ENCODE measurements around the gene PGM2.
"Not testable (repeated sequence)": the region's sequence is repeated elsewhere in the genome, so short reads cannot be mapped to it uniquely, and the experiment has no call there.

Gene PGM2

DNA sequence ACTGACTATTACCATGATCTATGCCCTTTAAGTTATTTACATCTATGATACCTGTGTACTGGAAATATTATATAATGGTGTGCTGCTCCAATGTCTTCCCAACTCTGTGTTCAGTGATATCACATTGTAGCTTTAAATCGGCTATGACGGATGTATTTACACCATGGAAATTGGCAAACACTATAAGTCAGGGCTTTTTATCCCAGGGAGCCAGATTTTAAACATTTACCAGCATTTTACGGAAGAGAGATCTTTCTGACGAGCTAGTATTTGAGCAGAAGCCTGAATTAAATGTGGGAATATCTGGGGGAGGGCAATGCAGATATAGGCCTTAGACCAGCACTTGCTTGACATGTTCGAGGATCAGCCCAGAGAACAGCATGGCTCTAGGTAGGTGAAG is 7.7 kb upstream of the PGM2 start:
- H3K4me3 ChIP-seq (replicated peaks; ENCODE audit: low read depth, low read length): no peak overlapping the region
- DNase-seq (ENCODE audit: low read depth): no peak
- TF ChIP-seq CTCF (IDR thresholded peaks at IDR 0.05; ENCODE audit: low read length, missing control alignments): no peak

DNA sequence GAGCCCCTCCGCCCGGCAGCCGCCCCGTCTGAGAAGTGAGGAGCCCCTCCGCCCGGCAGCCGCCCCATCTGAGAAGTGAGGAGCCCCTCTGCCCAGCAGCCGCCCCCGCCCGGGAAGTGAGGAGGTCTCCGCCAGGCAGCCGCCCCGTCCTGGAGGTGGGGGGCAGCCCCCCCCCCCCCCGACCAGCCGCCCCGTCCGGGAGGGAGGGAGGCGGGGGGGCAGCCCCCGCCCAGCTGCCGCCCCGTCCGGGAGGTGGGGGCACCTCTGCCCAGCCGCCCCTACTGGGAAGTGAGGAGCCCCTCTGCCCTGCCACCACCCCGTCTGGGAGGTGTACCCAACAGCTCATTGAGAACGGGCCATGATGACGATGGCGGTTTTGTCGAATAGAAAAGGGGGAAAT is 6.0 kb upstream of the PGM2 start:
- not testable (repeated sequence) for DNase-seq (ENCODE audit: low read depth); H3K4me3 ChIP-seq (replicated peaks; ENCODE audit: low read depth, low read length)

DNA sequence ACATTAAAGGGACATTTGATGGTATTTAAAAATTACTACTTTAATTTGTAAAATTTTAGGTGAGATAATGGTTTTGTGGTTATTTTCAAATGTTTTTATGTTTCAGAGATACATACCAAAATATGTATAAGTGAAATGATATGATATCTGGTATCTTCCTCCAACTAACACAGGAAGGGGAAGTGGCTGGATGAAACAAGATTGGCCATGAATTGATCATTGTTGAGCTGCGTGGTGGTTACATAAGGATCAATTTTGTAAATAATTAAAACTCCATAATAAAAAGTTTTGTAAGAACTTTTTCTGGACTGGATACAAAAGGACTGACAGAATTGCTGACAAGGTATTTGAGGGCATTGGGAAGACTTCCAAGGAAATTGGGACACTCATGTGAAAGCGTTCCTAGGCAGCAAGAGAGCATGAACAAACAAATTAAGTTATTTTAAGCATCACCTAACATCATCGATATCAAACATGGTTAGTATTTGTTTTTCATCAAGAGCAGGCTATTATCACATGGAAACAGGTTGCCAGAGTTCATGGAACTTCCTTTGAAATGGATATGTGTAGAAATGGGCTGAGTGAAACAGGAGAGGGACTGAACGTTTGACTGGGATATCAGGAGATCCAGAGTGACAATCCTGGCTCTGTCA is 4.4 kb upstream of the PGM2 start:
- DNase-seq (ENCODE audit: low read depth): peak; percentile 35
- no peak overlapping the region for H3K4me3 ChIP-seq (replicated peaks; ENCODE audit: low read depth, low read length)
- TF ChIP-seq CTCF (IDR thresholded peaks at IDR 0.05; ENCODE audit: low read length, missing control alignments): no peak

GRCh38 chr4:37825501-37825900 is 985 bp upstream of the PGM2 start:
- not testable (repeated sequence) for DNase-seq (ENCODE audit: low read depth)
- peak overlapping the region; percentile 85 for H3K4me3 ChIP-seq (replicated peaks; ENCODE audit: low read depth, low read length)

DNA sequence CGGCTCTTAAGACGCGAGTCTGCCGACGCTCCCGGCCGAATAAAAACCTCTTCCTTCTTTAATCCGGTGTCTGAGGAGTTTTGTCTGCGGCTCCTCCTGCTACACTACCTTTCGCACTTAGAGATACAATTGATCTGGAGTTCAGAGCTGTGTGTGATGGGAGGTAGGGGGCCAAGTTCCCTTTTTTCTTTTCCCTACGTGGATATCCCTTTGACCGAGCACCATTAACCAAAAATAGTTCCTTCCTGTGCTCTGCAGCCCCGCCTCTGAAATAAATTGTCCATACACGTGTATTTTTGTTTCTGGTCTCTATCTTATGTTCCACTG is 555 bp upstream of the PGM2 start:
- no peak for TF ChIP-seq CTCF (IDR thresholded peaks at IDR 0.05; ENCODE audit: low read length, missing control alignments)
- peak overlapping the region; percentile 85 for H3K4me3 ChIP-seq (replicated peaks; ENCODE audit: low read depth, low read length)
- no peak for DNase-seq (ENCODE audit: low read depth)

GRCh38 chr4:37827030-37827685 is 672 bp downstream of the PGM2 start:
- H3K4me3 ChIP-seq (replicated peaks; ENCODE audit: low read depth, low read length): peak overlapping the region; percentile 85
- DNase-seq (ENCODE audit: low read depth): peak; percentile 48
- no peak for TF ChIP-seq CTCF (IDR thresholded peaks at IDR 0.05; ENCODE audit: low read length, missing control alignments)

DNA sequence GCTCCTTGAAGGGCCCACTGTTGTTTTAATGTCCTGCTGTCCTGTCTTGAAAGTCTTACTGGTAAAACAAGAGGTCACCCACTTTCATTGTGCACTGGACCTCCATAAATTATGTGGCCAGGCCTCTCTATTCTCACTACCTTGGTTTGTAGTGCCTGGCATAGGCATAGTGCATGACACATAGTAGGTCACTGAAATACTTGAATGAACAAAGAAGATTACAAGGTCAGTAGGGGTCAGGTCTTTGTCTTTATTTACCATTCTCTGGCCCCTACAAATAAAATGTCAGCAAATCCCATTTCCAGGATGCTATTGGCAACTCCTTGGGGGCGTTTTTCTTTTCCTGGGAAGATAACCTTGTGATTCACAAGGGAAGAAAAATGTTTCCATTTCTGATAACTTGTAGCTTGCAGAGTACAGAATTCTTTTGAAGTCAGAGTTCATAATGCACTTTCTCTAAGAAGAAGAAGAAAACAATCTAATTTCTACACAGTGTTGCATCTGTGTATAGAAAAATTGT is 1.4 kb downstream of the PGM2 start:
- no peak for TF ChIP-seq CTCF (IDR thresholded peaks at IDR 0.05; ENCODE audit: low read length, missing control alignments)
- peak overlapping the region; percentile 85 for H3K4me3 ChIP-seq (replicated peaks; ENCODE audit: low read depth, low read length)

GRCh38 chr4:37828843-37829242 is 2.4 kb downstream of the PGM2 start:
- no peak for DNase-seq (ENCODE audit: low read depth)
- H3K4me3 ChIP-seq (replicated peaks; ENCODE audit: low read depth, low read length): no peak overlapping the region
- no peak for TF ChIP-seq CTCF (IDR thresholded peaks at IDR 0.05; ENCODE audit: low read length, missing control alignments)

More for the DNA sequence above, 1.4 kb downstream of the PGM2 start:
- no peak for DNase-seq (ENCODE audit: low read depth)
